HCT116 (cell line): ENCODE measurements around the gene MAN2B2. TPM values are rescaled to one million over a fixed set of nuclear protein-coding genes. Genes with fewer than 3 reads are reported as not detected.

Experiments
- ATAC-seq: fragments of 200-7000 bp; cut with Tn5 transposase; 2 replicates; pipeline ENCODE4 v1.9.1; 2020; ENCODE audit warnings: mild to moderate bottlenecking, moderate library complexity
- BruUV-seq: library from RNA; stranded (reverse); fragments of 400-500 nt; replicated peaks from 2 replicates; lab custom pipeline; 2021; lab: Mats Ljungman, UMichigan
- CTCF ChIA-PET: fragments of 300-600 bp; sonication (Branson Sonifier 250); formaldehyde crosslinking; loops from one replicate; lab custom pipeline; 2021; ENCODE audit warnings: antibody characterized with exemption; lab: Charles Lee
- POLR2A ChIA-PET: fragments of 300-600, 350-600 bp; sonication (Branson Sonifier 250); formaldehyde crosslinking; loops from one replicate; lab custom pipeline; 2021; ENCODE audit warnings: antibody characterized with exemption; lab: Charles Lee
- RAD21 ChIA-PET, 2 experiments: fragments of 300-600 bp; sonication (Branson Sonifier 250); formaldehyde crosslinking; loops; one replicate each; lab custom pipeline; 2023; ENCODE audit warnings: low total read pairs in 2 of 2; ENCODE audit not compliant: uncharacterized antibody in 2 of 2, unreplicated experiment in 2 of 2, low non-redundant PET in 1 of 2; lab: Charles Lee
- DNase-seq: peaks from one replicate; pipeline ENCODE4 v3.0.0-alpha.2; 2010; ENCODE audit warnings: low read depth, low spot score
- H2AFZ ChIP-seq: fragments of 200-600 bp; shearing (Covaris generic), sonication (generic); 2 replicates; pipeline ENCODE4 v1.6.1; 2017; ENCODE audit warnings: low read depth, mixed run types, mixed read lengths, antibody characterized with exemption, low read length; ENCODE audit not compliant: poor library complexity, severe bottlenecking
- H3K27ac ChIP-seq: 2 replicates; pipeline ENCODE4 v1.5.1; 2012; ENCODE audit warnings: low read depth, low read length
- H3K27me3 ChIP-seq: fragments of 200-600 bp; sonication (generic); 2 replicates; pipeline ENCODE4 v1.6.1; 2016; ENCODE audit warnings: mixed run types, low read length, mixed read lengths; ENCODE audit not compliant: insufficient read depth
- H3K36me3 ChIP-seq, 2 experiments: fragments of 200-500 bp in 1 of 2; fragments of 200-600 bp in 1 of 2; sonication (Bioruptor generic) in 1 of 2; sonication (generic) in 1 of 2; 2 replicates each; pipeline versions ENCODE4 v1.5.1 to v1.6.1; 2014 to 2016; ENCODE audit warnings: low read length in 2 of 2, inconsistent platforms in 1 of 2, mixed read lengths in 1 of 2, mixed run types in 1 of 2; ENCODE audit not compliant: insufficient read depth in 2 of 2, control insufficient read depth in 1 of 2
- H3K4me1 ChIP-seq, 2 experiments: fragments of 200-600 bp in 1 of 2; sonication (generic) in 1 of 2; 2 replicates each; pipeline versions ENCODE4 v1.5.1 to v1.6.1; 2012 to 2017; ENCODE audit warnings: low read length in 2 of 2, inconsistent platforms in 1 of 2, mild to moderate bottlenecking in 1 of 2, mixed read lengths in 1 of 2, mixed run types in 1 of 2, moderate library complexity in 1 of 2; ENCODE audit not compliant: insufficient read depth in 2 of 2, control insufficient read depth in 1 of 2
- H3K4me2 ChIP-seq: fragments of 200-600 bp; sonication (generic); 2 replicates; pipeline ENCODE4 v1.6.1; 2017; ENCODE audit warnings: mixed run types, low read length, mixed read lengths
- H3K4me3 ChIP-seq, 2 experiments: fragments of 200-600 bp in 1 of 2; sonication (generic) in 1 of 2; replicated peaks in 1 of 2; 2 replicates each; pipeline ENCODE4 v1.5.1; 2011 to 2016; ENCODE audit warnings: low read length in 2 of 2, control low read depth in 1 of 2, low read depth in 1 of 2, mild to moderate bottlenecking in 1 of 2, mixed read lengths in 1 of 2, mixed run types in 1 of 2
- H3K79me2 ChIP-seq: fragments of 200-600 bp; sonication (generic); 2 replicates; pipeline ENCODE4 v1.6.1; 2017; ENCODE audit warnings: mild to moderate bottlenecking, mixed run types, low read length, moderate library complexity, mixed read lengths; ENCODE audit not compliant: insufficient read depth
- H3K9ac ChIP-seq: fragments of 200-600 bp; sonication (generic); 2 replicates; pipeline ENCODE4 v1.6.1; 2016; ENCODE audit warnings: low read length, mixed read lengths
- H3K9me2 ChIP-seq: fragments of 200-600 bp; sonication (generic), shearing (Covaris generic); 2 replicates; pipeline ENCODE4 v1.6.1; 2017; ENCODE audit warnings: mixed run types, mild to moderate bottlenecking, moderate library complexity; ENCODE audit not compliant: insufficient read depth
- H3K9me3 ChIP-seq, 2 experiments: fragments of 200-500 bp in 1 of 2; fragments of 200-600 bp in 1 of 2; sonication (Bioruptor generic) in 1 of 2; sonication (generic) in 1 of 2; 2 replicates each; pipeline ENCODE4 v1.6.1; 2014 to 2017; ENCODE audit warnings: low read length in 2 of 2, mixed read lengths in 2 of 2, inconsistent platforms in 1 of 2, low read depth in 1 of 2, mild to moderate bottlenecking in 1 of 2, mixed run types in 1 of 2, moderate library complexity in 1 of 2; ENCODE audit not compliant: control insufficient read depth in 1 of 2, insufficient read depth in 1 of 2
- H4K20me1 ChIP-seq: fragments of 200-600 bp; sonication (generic), shearing (Covaris generic); 2 replicates; pipeline ENCODE4 v1.6.1; 2017; ENCODE audit warnings: mixed run types, mild to moderate bottlenecking, moderate library complexity; ENCODE audit not compliant: insufficient read depth
- FOSL1 ChIP-seq: IDR thresholded peaks from 2 replicates; pipeline ENCODE4 v1.6.1; 2012; ENCODE audit warnings: low read depth
- SP1 ChIP-seq: IDR thresholded peaks from 2 replicates; pipeline ENCODE4 v1.6.1; 2012; ENCODE audit warnings: low read depth
- ZNF274 ChIP-seq: fragments of 200-500 bp; sonication (Bioruptor generic); IDR thresholded peaks from 2 replicates; pipeline ENCODE4 v1.6.1; 2014; ENCODE audit warnings: mild to moderate bottlenecking, low read depth, low read length, inconsistent platforms
- intact Hi-C: fragments of 100-400 bp; cut with micrococcal nuclease; formaldehyde crosslinking; loops from 2 replicates; pipeline ENCODE4 v1.10.0; 2022
- total RNA-seq: library from RNA; stranded (reverse); gene quantifications from one replicate; pipeline ENCODE4 v1.2.1, GENCODE V29; 2021; ENCODE audit not compliant: unreplicated experiment

The MAN2B2 gene
- total RNA-seq, 1 experiment from 2014 or later: 18.0 TPM

DNA sequence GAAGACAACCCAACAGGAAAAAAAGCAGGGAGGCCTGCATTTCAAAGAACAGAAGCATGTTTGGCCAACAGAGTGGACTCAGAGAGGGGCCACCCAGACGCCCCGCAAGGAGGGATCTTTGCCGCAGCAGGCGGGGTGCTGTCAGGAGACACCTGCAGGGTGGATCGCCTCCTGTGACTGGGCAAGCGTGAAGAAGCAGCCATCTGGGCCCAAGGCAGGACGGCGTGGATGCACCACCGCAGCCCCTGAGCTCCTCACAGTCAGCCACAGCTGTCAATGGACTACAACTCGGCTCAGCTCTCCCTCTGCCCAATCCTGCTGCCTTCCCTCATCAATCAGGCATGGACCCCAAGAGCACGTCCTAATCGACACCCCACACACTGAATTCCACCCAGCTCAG is 32.0 kb upstream of the MAN2B2 start:
- Histone ChIP-seq H3K79me2 (no peaks in the 10 kb centered on the region), H4K20me1 (no peaks in the 10 kb centered on the region), H3K27ac (no peak overlapping the region), H3K9ac (no peak overlapping the region), H3K4me3 (no peak overlapping the region), H3K9me2 (no peaks in the 10 kb centered on the region), H3K27me3 (peaks cover 8% of the 10 kb centered on the region; the same call in 1 of the 2 replicates), H2AFZ (no peak overlapping the region), H3K4me2 (no peak overlapping the region), H3K9me3 (no peaks in the 10 kb centered on the region), H3K4me1 (peaks cover 0 to 19% of the 10 kb centered on the region in 2 experiments; a peak in 2 of 4 replicates), H3K36me3 (no peaks in the 10 kb centered on the region)
- DNase-seq (no peak), ATAC-seq (no peak)
- intact Hi-C loops: loop anchor here (10.0 kb wide), 1 partner anchor 138 kb away; no protein-coding TSS in a partner anchor
- no TSS peak for BruUV-seq
- TF ChIP-seq FOSL1 (no peak), SP1 (no peak)
- ChIA-PET RAD21 (no interaction called here), POLR2A (interaction anchor here (0.6 kb wide), 1 partner anchor 151 kb away, joined by 3 read pairs; no protein-coding TSS in a partner anchor), CTCF (interaction anchor here (1.3 kb wide), 2 partner anchors 211 kb away, joined by 3 read pairs; no protein-coding TSS in a partner anchor)

DNA sequence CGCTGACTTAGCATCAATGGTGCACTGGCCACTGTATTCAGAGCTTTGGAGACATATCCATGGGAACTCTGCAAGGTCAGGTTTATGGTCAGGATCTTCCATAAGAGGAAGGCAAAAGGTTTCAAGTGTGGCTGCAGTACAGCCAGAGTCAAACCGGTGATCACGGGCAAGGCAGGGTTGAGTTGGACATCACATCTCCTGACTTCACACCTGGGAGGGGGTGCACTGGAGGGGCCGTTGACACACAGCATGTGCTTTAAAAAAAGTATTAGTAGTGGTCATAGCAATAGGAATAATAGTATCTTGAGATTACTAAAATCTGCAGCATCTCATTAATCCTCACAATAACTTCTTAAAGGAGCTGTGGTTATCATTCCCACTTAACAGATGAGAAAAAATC is 28.9 kb upstream of the MAN2B2 start:
- H3K4me2 ChIP-seq: no peak overlapping the region
- CTCF ChIA-PET: interaction anchor here (0.8 to 2.9 kb wide), 6 partner anchors 24 to 295 kb away, joined by 3 to 26 read pairs (median 7); partner anchors contain the start of gene MAN2B2
- no peak overlapping the region for H3K27ac ChIP-seq
- no peak for TF ChIP-seq SP1
- TF ChIP-seq ZNF274: no peak
- TF ChIP-seq, all 23 proteins: peak for 0
- Histone ChIP-seq H4K20me1 (no peaks in the 10 kb centered on the region), H3K9me2 (no peaks in the 10 kb centered on the region), H3K4me1 (peaks cover 0 to 11% of the 10 kb centered on the region in 2 experiments; a peak in 2 of 4 replicates), H3K9ac (no peak overlapping the region), H2AFZ (no peak overlapping the region), H3K9me3 (no peaks in the 10 kb centered on the region), H3K79me2 (no peaks in the 10 kb centered on the region), H3K36me3 (no peaks in the 10 kb centered on the region), H3K4me3 (no peak overlapping the region), H3K27me3 (peaks cover 21% of the 10 kb centered on the region)
- no peak for ATAC-seq
- ChIA-PET POLR2A (no interaction called here), RAD21 (interaction anchor here in 1 of 2 experiments (0.7 kb wide), 1 partner anchor 295 kb away, joined by 6 read pairs; no protein-coding TSS in a partner anchor)
- intact Hi-C loops: loop anchor here (1.0 to 10.0 kb wide), 4 partner anchors 74 to 296 kb away; partner anchors contain the start of gene PPP2R2C
- no TSS peak for BruUV-seq
- no peak for DNase-seq
